GM18499 (cell line): ENCODE data around the gene SMARCA1.

Source experiments
- ATAC-seq: cut with Tn5 transposase; IDR thresholded peaks from one replicate; pipeline ENCODE4 v1.9.1; 2021; ENCODE audit warnings: moderate number of reproducible peaks; ENCODE audit not compliant: insufficient read depth, unreplicated experiment

Gene SMARCA1

DNA sequence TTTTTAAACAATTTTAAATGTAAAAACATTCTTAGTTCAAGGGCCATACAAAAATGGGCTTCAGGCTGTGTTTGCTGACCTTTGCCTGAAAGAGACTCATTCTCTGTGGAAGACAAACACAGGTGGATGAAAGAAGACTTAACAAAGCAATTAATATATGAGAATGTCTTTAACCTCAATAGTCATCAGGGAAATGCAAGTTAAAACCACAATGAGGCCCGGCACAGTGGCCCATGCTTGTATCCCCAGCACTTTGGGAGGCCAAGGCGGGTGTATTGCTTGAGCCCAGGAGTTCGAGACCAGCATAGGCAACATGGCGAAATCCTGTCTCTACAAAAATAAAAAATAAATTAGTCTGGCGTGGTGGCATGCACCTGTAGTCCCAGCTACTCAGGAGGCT lies 7.1 kb upstream of the SMARCA1 start:
- no peak for ATAC-seq

- ATAC-seq = no peak
These were observed 6.5 kb upstream of the SMARCA1 start for GRCh38 chrX:129529685-129530281.

DNA sequence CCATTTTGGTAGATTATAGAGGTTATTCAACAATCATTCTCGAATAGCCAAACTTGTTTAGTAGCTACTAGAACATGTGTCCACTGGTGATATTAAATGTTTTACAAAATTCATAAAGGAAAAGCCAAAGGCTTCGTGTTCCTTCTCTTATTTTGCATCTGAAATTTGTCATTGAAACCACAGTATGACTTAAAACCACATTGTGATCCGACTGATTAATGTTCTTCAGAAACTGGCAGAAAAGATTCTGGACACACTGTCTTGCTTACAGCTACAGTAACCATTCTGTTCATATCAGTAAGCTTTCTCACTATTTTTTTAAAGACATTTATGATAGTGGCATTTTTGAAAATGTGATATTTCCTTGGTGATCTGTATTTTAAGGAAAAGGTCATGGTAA lies 2.6 kb upstream of the SMARCA1 start:
- no peak for ATAC-seq

DNA sequence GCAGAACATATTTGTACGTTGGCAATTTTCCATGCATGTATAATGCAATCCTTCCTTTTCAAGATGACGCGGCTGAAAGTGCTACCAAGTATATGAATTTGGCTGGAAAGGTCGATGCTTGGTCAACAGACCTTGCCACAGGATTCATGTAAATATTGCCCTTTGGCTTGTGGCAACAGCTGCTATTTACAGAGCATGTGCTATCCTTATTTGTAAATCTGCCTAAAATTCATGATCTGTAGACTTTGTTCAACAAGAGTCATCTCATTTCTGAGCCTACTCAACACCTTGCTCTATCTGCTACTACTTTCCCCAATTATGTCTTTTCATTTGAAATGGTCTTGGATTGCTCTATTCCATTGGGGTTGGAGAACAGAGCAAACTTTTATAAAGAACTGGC lies 1.9 kb upstream of the SMARCA1 start:
- no peak for ATAC-seq

DNA sequence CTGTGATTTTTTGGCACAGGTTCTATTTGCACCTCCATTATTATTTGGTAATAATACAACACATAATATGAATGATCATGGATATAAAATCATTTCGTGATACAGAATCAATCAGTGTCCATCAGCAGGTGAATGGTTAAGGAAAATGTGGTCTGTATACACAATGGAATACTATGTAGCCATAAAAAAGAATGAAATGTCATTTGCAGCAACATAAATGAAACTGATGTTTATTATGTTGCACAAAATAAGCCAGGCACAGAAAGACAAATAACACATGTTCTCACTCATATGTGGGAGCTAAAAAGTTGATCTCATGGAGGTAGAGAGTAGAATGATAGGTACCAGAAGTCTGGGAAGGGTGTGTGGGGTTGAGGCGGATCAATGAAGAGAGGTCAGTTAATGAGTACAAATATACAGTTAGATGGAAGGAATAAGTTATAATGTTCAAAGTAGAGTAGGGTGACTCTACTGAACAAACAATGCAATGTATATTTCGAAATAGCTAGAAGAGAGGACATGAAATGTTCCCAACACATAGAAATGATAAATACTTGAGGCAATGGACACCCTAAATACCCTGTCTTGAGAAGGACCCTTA lies 1.1 kb upstream of the SMARCA1 start:
- no peak for ATAC-seq

GRCh38 chrX:129522184-129523078 lies 859 bp downstream of the SMARCA1 start:
- no peak for ATAC-seq

DNA sequence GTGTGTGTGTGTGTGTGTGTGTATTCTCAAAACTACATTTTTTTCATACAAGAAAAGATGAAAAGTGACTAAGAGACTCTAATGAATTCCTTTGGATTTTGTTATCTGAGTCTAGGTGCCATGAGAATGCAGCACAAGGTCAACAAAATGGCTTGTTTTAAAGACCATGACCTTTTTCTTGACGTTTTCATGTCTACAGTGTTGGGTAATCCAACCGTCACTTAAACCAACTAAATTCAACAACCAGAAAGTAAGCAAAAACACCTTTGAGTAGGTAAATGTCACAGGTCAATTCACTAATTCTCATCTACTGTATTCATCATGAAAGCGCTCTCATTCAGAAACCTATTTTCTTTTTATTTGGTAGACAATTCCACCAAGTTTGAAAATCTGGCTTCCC lies 3.1 kb downstream of the SMARCA1 start:
- no peak for ATAC-seq

DNA sequence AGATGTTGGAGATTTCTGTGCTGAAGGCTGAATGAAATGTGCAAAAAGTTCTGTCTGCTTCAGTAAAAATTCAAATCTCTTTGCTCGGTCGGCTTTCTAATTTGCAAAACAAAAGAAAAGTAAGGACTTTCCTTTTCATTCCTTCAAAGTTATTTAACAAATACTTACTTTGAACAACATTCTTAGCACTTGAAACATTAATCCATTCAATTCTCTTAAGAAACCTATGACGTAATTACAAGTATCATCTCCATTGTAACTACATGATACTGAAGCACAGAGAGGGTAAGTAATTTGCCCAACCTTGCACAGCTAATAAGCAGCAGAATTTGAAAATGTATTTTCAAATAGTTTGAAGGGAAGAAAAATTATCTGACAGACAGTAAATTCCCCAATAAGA lies 6.9 kb downstream of the SMARCA1 start:
- ATAC-seq = no peak

DNA sequence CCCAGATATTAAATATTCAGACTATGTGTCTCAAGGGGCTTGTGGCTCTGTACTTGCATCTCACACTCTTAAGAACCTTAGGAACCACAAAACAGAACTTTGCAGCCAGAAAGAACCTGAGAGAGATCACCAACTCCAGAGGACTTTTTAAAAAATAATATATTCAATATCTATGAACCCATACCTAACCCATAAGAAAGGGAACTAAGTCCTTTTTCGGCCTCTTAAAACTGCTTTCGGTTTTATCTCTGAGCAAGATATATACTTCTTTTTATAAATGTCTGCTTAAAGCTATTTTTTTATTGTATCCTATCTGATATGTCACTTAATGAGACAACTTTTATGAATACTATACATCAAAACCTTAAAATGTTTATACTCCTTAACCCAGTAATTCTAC lies 10.9 kb downstream of the SMARCA1 start:
- no peak for ATAC-seq

DNA sequence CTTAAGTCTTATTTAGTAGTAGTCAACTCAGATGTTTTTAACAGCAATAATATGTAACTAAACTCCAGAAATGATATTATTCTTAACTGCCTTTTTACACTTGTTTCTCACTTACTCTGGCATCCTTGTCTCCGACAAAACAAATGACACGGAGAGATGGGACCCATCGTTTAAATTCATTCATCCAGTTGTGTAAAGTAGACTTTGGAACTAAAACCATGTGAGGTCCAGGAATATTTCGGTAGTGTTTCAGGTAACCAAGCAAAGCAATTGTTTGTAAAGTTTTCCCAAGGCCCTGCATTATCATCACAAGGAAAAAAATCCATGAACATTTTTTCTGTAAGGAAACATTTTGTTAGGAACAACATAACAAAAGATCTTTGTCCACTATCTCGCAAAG lies 11.6 kb downstream of the SMARCA1 start:
- no peak for ATAC-seq

DNA sequence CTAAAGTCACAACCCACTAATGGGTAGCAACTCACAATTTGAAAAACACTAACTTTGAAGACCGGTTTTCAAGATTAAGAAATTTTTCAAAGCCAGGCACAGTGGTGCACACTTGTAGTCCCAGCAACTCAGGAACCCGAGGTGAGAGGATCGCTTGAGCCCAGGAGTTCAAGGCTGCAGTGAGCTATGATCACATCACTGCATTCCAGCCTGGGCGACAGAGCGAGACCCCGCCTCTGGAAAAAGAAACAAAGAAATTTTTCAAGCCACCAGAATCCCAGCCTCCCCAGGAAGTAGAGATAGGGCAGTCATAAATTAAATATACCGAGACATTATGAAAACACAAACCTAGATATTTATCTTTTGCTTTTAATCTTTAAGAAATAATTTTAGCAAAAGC lies 13.0 kb downstream of the SMARCA1 start:
- ATAC-seq = no peak

- no peak for ATAC-seq
These were observed 26.0 kb downstream of the SMARCA1 start for GRCh38 chrX:129497146-129497843.

GRCh38 chrX:129496625-129497024 lies 26.7 kb downstream of the SMARCA1 start:
- ATAC-seq = no peak

DNA sequence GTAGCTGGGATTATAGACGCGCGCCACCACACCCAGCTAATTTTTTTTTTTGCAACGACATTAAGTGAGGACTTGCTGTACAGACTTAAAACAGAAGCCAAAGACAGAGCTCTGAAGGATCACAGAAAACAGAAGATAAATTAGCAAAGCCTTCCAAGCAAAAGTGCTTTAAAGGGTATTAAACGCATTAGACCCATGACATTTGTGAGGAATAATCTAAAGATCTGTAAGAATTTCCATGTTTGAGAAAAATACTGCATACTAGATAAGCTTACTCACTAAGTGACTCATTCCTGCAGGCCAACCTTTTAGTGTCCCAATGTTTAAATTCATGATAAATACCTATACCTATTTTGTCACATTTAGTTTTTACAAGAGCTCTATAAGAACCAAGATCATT lies 27.4 kb downstream of the SMARCA1 start:
- no peak for ATAC-seq

- no peak for ATAC-seq
These were observed 28.4 kb downstream of the SMARCA1 start for GRCh38 chrX:129494887-129495286.

DNA sequence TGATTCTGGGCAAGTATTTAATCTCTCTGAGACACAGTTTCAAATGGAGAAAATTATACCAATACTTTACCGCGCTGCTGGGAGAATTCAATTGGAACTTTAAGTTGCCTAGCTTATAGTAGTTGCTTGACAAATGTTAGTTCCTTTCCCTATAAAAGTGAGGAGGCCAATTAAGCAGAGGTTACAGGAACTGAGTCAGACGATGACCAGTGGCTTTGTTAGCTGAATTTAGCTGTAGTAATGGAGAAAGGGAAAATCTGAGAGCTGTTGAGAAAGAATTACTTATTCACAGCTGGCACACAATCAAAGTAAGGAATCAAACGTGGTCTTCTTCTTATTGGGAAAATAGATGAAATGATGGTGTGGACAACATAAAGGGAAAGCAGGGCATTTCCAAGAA lies 29.6 kb downstream of the SMARCA1 start:
- ATAC-seq = no peak

- no peak for ATAC-seq
These were observed 33.0 kb downstream of the SMARCA1 start for GRCh38 chrX:129490330-129490729.

DNA sequence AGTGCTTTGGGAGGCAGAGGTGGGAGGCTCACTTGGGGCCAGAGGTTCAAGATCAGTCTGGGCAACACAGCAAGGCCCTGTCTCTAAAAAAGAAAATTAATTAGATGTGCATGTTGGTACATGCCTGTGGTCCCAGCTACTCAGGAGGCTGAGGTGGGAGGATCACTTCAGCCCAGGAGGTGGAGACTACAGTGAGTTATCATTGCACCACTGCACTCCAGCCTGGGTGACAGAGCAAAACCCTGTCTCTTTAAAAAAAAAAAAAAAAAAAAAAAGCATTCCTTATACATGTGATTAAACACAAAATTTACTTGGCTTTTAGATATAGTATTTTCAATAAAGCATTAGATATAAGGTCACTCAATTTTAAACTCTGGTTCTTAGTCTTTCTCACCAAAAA lies 34.9 kb downstream of the SMARCA1 start:
- ATAC-seq = no peak

DNA sequence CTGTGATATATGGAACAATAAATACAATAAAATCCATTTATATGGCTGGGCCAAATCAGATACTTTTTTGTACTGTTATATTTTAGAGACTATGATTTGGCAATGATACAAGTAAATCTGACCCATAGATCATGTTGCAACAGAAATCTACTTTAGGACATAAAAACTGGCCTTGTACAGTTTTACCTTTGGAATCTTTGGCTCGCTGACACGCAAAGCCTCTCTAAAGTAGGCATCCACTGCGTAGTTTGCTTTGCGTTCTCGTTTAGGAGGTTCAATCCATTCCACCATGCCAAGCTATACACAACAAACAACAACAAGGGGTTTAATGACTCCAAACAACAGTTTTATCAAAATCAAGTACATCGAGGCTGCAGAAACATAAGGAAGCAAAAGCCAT lies 42.4 kb downstream of the SMARCA1 start:
- ATAC-seq = no peak

DNA sequence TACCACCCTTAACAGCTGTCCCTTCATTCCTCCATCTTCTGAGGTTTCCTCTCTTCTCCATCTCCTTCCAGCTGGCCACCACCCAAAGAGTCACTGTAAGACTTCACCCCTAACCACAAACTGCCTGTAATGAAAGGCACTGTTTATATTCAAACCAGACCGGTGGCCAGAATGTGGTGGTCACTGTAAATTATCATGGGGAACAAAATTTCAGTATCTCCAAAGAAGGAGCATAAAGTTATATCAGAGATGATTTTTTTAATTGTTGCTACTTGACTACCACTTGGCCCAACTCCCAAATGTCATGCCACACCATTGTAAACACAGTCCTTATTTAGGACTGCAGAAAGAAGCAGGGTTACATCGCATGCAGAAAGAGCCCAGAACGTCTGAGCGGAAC lies 44.8 kb downstream of the SMARCA1 start:
- no peak for ATAC-seq

DNA sequence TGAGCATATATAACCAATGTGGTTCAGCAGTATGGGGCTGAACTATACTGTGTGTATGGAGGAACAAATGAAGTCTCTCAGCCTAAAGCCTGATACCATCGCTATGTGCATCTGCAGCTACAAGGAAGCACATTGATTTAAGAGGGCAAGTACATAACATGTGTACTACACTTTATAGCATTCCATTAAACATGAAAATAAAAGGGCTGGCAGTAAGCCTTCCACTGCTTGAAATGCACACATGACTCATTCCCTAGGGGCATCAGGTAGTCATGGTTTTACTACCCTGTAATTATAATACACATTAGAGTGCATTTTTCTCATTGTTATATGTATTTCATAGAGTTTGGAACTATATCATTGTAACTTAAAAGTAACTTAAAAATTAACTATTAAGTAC lies 51.2 kb downstream of the SMARCA1 start:
- no peak for ATAC-seq
